Hematopoietic multipotent progenitor cell treated with erythropoietin and hydrocortisone succinate and interleukin-3 and kit ligand, for 15 days (in vitro differentiated cells): ENCODE results near the gene ZNF423.

Experiments
- DNase-seq: peaks from one replicate; pipeline ENCODE4 v3.0.0-alpha.2; 2015; ENCODE audit warnings: low spot score

ZNF423 gene

DNA sequence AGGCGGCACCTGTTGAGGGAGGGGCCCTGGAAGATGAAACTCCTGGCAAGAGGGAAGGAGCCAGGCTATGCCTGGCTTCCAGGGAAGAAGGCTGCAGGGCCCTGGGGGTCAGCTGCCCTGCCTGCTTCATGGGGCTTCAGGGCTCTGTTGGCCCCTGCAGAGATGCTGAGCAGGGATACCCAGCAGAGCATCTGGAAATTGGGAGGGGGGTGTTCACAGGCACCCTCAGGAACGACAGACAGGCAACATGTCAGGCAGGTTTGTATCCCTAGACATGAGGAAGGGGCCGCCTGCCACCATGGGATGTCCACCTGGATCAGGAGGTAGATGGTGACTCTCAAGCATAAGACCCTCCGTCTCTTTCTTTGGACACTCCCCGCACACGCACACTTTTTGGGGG is 13.8 kb upstream of the ZNF423 start:
- no peak for DNase-seq

DNA sequence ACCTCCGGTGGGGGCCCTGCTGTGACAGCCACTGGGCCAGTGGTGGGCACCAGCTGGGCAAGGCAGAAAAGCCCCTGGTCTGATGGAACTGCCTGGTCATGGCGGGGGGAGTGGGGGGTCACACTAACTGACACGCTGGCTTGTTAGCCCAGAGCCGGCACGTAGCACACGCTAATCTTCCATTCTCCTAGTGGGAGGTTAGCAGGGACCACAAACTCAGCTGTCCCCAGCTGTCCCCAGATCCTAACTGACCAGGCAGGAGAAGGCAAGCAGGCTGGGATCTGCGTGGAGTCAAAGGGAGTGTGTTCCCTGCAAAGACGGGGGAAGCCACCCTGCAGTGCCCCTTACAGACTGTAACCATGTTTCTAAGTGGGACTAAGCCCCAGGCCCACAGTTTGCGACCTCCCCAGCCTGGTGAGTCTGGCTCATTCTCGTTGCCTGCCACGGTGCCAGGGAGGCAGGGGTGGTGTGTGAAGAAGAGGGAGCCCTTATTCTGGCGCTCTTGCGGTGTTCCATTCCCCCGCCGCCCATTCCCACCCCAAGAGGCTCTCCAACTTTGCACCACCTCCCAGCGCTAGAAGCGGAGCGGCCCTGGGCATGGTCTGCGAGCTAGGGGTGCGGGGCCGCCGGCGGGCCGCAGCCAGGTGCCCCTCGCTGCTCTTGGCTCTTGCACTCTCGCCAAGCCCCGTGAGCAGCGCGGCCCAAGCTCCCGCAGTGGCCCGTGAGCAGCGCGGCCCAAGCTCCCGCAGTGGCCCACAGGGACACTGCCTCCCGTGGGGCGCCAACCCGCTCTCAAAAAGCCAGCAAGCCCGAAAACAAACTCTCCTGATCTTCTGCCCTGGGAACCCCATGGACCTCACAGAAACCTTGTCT is 12.1 kb upstream of the ZNF423 start:
- no peak for DNase-seq

DNA sequence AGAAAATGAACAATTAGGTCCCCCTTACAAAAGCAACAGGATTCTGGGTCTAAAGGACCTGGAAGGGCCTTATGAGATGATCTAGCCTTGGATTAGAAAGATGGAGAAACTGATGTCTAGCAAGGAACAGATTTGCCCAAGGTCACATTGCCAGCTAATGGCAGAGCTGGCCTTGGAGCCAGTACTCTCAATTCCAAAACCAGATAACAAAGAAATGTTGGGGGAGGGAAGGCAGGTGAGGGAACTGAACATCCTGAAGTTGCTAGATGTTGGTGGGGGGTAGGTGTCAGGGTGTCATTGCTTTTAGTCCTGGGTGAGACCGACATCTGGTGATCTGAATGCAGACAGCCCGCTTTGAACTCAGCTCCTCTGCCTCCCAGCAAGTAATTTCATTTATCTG is 11.3 kb upstream of the ZNF423 start:
- no peak for DNase-seq

DNA sequence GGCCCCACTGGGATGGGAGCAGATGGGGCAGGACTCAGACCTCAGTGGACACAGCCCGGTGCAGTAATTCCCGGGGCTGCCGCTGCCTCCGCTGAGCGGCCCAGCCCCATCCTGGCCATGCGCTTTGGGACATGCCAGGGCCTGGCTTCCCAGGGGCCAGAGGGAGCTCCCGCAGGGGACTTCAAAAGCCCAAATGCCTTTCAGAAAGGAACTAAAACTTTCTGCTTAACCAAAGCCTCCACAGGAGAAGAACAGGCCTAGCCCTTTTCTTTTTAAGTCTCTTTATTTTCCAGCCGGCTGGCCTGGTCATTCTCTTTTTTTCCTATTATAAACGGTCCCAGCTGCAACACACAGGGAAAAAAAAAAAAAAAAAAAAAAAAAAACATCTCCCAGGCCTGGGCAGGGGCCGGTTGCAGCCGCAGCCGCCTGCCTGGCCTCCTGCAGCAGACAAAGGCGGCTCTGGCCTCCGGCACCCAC is 10.7 kb upstream of the ZNF423 start:
- no peak for DNase-seq

DNA sequence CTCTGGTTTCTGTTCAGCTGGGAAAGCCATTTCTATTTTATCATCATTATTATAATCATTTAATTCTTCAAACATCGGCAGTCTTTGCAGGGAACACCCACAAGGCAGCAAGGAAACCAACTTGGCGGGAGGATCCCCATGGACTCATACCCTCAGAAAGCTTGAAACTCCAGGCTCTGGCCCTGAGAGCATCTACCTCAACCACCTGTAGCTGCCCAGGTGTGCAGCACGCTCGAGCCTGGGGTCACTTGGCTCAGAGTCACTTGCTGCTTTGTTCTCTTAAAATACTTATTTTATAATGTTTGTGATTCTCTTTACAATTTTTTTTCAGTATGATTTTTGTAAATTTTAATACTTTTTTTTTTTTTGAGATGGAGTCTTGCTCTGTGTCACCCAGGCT is 6.8 kb upstream of the ZNF423 start:
- DNase-seq, result no peak

DNA sequence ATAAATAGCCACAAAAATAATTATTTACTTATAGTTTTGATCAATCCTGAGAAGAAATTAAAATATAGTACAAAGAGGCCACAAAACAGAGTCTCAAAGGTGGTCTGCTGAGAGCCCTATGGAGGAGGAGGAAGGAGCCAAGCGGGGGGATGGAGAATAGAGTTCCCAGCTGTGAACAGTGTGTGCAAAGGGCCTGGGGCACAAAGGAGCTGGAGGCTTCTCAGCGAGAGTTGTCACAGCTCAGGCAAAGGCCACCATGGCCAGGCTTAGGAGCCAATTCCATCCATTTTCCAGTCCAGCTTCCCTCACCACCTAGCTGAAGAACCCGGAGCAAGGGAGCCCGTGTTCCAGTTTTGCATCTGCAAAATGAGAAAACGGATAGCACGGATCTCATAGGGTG is 5.4 kb upstream of the ZNF423 start:
- no peak for DNase-seq

DNA sequence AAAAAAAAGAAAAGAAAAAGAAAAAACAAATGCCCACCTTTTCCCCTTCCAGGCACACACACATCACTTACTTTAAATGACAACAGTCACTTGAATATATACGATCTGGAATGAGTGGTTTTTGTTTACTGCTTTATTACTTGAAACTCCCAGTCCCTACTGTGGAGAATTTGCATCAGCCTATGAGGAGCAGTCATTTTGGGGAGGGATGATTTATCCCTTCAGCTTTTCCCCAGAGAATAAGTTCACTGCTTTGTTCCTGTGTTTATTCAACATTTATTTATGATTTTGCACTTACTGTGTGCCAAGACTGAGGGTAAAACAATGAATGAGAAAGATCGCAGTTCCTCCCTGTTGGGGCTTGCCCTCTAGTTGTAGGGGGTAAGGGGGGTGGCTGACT is 4.7 kb upstream of the ZNF423 start:
- no peak for DNase-seq

DNA sequence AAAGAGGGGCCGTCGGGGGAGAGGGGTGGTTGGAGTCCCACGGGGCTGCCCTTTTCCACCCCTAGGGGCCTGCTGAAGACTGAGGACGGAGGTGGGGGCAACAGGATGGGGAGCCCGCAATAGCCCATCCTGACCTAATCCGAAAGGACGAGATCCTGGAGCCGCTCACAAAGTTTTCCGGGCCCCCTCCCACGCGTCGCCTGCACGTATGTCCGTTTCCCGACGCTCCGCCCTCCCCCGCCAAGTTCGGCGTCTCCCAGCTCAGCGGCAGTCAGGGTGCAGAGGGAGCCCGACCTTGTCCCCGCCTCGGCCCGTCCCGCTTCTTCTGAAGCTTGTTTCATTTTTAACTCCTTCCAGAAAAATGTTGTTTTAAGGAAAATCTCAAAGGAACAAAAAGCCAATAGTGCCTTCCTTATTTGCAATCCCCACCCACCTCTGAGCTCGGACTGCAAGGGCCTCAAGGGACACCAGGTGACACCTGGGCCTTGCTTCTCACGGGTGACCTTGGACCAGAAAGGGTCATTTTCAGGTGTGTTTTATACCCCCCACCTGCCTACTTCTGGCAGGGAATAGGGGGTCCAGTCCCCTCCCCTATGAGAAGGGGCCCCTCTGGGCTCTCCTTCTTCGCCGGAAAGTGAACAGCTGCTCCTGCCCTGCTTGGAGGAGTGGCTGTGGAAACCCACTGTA is 3.4 kb upstream of the ZNF423 start:
- DNase-seq, result no peak

DNA sequence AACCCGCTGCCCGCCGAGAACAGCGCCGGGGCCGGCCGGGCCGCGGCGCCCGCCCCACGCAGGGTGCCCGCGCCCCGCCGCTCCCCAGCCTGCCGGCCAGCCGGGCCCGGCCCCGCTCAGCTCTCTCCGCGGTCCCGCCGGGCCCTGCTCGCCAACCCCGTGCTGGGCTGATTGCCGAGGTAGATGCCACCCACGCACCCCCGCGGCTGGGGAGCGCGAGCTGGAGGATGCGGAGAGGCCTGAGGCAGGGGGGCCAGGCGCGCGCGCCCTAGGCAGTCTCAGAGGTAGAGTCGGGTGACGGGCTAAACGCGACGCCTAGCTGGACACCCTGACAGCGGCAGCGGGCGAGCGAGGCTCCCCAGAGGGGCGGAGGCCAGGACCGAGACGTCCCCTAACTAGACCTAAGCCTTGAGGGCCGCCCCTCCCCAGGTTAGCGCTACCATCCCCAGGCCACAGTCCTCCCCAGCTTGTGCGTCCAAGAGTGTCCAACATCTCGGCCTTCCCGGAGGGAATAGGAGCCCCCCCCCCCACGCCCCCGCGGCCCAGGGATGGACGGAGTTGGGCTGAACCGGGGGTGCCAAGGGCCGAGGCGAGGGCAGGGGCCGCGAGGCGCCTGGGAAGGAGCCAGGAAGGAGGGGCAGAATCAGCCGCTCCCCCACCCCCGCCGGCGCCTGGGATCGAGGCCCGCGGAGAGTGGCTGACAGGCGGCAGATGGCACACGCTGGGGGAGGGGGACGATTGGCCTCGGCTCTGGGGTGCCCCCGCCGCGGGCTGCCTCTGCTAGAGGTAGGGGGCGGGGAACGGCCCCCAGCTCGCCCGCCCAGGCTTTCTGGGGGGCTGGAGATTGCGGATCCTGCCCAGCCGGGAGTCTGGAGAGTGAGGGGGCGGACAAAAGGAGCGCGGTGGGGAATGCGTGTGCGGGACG is 2.5 kb upstream of the ZNF423 start:
- no peak for DNase-seq

DNA sequence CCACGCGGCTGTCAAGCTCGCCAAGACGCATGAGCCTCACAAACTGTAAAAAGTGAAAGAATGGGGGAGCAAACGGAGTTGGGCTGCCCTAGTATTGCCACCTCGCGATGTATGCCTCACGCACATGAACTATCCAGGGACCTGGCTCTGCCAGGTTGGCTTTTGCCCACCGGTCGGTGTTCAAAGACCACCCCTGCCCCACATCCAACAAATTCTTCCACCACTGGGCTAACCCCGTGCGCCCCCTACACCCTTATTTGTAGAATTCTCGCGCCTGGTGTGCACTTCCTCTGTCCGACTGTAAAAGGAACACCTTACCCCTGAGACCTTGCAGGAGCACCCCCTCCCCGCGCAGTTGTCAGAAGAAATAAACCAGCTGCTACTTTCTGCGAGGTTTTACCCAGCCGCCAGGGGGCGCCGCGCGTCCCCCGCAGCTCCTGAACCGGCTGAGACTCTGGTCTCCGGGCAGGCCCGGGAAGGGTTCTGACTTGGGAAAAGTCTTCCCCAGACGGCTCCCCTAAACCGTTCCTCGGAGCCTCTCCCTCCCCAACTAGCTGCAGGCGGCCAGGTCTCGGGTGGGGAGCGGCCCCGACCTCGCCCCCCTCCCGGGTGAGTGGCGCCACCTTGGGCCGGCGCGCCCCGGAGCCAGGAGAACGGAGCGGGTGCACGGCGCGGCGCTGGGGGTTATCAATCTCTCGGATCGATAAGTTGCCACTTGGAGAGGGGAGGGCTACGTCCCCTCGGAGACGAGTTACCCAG is 1.7 kb upstream of the ZNF423 start:
- DNase-seq, result peak; percentile 36

DNA sequence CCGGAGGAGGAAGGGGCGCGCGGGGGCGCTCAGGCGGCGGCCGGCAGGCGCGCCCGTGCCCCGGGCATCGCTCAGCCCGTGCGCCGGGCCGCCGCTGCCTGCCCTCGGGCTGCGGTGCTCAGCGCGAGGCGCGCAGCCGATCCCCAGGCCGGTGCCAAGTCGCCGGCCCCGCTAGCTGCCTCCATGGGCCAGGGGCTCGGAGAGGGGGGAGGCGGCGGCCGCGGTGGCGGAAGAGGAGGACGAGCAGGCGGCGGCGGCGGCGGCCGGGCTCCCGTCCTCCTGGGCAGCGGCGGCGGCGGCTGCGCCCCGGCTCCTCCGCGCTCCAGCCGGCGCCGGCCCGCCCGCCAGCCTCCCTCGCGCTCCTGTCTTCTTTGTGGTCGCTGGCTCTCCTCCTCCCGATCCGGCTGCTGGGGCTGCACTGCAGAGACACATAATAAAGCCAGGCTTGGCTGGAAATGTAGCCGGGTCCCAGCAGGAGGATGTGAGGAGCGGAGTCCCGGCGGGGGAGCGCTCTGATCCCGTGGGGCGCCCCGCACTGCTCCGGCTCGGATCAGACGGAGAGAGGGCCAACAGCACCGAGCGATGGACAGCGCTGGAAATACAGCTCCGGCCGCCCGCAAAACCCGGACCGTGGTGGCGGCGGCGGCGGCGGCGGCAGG is 889 bp upstream of the ZNF423 start:
- DNase-seq, result no peak

DNA sequence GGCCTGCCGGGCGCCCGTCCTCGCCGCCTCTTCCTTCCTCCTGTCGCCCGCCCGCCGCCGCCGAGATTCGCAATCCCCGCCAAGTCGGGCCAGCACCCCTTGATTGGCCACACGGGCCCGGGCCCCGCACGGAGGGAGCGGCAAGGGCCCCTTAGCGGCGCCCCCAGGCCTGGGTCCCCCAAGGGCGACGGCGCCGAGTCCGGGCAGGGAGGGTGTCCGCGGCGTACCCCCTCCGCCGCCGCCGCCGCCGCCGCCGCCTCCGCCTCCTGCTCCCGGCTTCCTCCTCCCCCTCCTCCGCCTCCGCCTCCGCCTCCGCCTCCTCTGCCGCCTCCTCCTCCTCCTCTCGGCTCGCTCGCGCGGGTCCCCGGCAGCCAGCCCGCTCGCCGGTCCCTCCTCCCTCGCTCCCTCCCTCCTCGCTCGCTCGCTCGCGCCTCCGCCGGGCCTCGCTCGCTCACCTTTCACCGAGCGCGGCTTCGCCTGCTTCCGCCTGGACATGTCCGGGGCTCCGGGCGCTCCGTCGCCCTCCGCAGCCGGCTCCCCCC is 561 bp downstream of the ZNF423 start:
- DNase-seq, result no peak

DNA sequence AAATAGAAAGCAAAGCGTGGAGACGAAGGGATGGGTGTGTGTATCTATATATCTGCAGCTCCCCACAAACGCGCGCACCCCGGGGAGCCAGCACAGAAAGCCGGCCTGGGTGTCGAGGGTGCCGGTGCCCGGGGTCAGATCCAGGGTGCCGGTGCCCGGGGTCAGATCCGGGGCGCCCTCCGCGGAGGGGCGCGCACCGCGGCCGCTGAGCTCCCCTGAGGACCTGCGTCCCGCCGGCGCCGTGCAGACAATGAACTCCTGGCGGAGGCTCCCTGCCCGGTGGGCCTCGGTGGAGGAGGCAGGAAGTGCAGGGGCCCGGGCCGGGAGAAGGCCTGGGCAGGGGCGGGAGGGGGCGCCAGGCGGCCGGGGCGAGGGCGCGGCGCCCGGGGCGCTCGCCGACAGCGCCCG is 1.1 kb downstream of the ZNF423 start:
- no peak for DNase-seq

DNA sequence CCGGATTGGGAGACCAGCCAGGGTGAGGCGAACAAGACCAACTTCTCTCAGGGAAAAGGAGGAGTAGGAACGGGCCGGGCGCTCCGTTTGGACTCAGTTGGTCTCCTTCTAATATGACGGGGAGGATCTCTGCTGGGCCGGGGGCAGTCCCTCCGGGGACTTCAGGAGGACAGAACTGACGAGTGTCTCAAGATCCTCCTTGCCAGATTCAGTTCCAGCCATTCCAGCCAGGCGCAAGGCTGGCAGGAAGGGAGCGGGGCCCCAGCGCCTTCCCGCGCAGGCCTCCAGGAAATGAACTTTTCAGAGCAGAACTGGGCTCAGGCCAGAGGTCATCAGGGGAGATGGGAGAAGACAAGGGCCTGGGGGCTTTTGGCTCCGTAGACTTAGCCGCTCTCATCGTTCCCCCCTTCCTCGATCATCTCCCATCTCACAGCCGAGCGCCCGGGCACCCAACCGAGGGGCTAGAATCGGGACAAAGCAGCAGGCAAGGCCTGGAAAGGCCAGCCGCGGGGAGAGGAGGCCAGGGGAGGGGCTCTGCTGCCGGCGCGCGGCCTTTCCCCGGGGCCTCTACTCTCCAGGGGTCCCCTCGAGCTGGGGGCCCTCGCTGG is 1.6 kb downstream of the ZNF423 start:
- DNase-seq, result no peak

DNA sequence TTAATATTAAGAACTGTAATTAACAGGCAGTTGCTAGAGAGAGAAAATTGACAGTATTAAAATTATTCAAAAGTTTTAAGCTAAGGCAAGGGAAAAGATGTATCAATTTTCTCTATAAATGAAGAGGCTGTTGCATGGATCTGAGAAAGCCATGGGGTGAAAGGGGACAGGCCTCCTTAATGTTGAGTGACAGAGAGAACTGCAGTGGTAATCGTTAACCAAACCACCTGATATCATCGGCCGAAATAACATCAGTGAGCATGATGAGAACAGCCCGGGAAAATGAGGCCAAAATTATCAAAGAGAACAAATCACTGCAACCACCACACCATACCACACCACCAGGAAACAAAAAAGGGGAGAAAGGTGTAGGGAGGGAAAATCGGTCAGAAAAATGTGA is 3.6 kb downstream of the ZNF423 start:
- DNase-seq, result no peak

DNA sequence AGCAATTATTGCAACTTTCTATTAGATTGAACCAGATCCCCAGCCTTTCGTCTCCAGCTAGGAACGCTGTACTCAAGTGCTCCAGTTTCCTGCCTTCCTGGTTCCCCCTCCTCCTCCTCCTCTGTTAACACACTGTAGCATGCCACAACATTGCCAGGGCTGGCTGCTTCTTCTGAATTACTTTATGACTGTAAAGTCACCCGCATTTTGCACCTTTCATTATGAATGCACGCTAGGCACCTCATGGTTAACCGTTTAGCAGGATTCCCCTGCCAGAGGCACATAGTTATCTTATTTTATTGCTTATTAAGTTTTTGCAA is 4.5 kb downstream of the ZNF423 start:
- no peak for DNase-seq

DNA sequence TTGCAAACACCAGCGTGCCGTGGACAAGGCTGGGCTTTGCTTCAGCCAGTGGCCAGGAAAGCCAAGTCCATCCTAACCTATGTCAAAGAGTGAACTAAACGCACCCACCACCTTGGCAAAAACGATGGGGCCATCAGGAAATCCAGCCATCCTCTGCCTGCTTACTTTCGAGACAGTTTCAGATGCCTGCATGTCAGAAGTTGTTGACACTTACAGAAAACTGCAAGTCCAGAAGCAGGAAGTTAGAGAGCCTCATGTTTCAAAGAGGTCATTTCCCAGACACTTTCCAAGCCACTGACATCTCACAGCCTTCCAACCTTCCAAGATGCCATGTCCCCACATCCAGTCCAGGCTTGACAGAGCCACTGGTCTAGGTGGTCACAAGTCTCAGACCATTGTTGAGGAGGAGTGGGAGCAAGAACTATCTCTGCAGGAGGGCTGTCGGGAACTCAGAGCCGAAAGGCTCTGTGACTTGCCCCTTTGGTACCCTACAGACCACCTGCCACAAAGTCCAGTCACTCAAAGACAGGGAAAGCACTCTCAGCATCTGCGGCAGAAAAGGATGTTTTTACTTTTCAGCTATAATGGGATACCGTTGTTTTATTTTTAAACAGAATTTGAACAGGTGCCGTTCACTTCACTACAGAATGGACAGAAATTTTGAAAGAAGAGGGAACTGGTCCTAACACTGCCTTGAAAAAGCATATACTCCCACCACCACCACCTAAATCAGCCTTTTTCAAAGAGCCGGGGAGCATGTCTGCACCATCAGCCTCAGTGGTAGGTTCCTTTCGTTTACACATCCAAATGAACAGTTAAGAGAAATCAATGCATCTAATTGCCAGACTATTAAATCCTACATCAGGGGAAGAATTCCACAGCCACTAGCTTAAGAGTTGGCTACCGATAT is 5.1 kb downstream of the ZNF423 start:
- DNase-seq, result no peak

DNA sequence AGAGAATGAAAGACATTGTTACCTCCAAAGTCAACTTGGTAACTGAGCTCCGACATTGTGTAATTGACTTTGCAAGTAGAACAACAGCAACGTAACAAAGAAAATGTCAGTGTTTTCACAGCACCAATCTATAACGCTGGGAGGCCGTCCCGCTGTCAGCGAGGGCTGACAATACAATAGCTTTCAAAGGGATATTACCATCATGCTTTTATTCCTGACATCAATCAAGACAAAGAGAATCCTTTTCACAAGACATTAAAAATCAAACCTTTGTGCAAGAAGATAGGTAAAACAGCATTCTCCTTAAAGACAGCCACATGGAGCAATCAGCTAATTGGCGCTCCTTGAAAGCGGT is 6.2 kb downstream of the ZNF423 start:
- DNase-seq, result no peak

DNA sequence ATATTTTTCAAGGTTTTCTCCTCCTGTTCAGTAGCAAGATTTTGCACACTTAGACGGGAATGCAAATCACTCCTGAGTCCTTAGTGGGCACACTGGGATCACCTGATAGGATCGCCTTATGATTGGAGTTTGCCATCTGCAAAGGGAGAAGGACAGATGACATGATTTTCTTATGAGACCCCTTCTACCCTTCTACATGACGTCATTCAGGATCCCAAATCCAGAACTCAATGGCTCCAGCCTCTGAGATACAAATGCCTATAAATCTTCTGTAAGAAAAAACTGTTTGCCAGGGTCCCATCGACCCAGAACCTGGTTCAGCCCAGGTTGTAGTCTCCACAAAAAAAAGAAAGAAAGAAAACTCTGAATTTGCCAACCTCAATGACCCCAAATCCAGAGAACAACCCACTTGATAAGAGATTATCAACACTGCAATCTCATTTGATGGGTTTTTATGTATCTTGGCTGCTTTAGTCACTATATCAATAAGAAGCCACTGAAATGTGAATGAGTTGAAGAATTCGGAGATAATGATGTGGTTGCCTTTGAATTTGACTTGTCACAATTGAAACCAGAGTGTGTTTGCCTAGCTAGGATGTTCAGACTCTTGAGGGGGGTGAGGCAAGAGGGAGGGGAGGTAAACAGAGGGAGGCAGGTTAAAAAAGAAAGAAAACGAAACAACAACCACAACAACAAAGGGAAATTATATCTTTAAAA is 6.7 kb downstream of the ZNF423 start:
- no peak for DNase-seq
